DND-41 (cell line): ENCODE measurements around the gene GINM1.
A peak's percentile ranks its signal among the peaks of the same experiment; 100 is the strongest.

Experiments used
- ATAC-seq: fragments of 200-7000 bp; cut with Tn5 transposase; 3 replicates; pipeline ENCODE4 v1.9.1; 2021; ENCODE audit warnings: low read depth; ENCODE audit not compliant: insufficient read depth
- DNase-seq: peaks from one replicate; pipeline ENCODE4 v3.0.0-alpha.2; 2020
- H2AFZ ChIP-seq: 2 replicates; pipeline ENCODE4 v1.6.0; 2012; ENCODE audit warnings: low read depth, low read length
- H3K27ac ChIP-seq: 2 replicates; pipeline ENCODE4 v1.5.1; 2012; ENCODE audit warnings: low read length, inconsistent platforms
- H3K27me3 ChIP-seq: fragments of 200-600 bp; sonication (generic); 2 replicates; pipeline ENCODE4 v1.6.0; 2012; ENCODE audit warnings: low read length, mild to moderate bottlenecking, inconsistent platforms; ENCODE audit not compliant: insufficient read depth, poor library complexity
- H3K36me3 ChIP-seq: 2 replicates; pipeline ENCODE4 v1.5.1; 2012; ENCODE audit warnings: low read length, inconsistent platforms; ENCODE audit not compliant: insufficient read depth
- H3K4me1 ChIP-seq: 2 replicates; pipeline ENCODE4 v1.5.1; 2012; ENCODE audit warnings: mild to moderate bottlenecking, low read length; ENCODE audit not compliant: insufficient read depth
- H3K4me2 ChIP-seq: 2 replicates; pipeline ENCODE4 v1.6.0; 2012; ENCODE audit warnings: mild to moderate bottlenecking, moderate library complexity, low read length, inconsistent platforms; ENCODE audit not compliant: insufficient read depth
- H3K4me3 ChIP-seq, 2 experiments: fragments of 200-600 bp in 1 of 2; shearing (Covaris generic) in 1 of 2; 2 replicates each; pipeline ENCODE4 v1.5.1; 2012 to 2016; ENCODE audit warnings: inconsistent platforms in 2 of 2, low read length in 2 of 2, mild to moderate bottlenecking in 2 of 2, low read depth in 1 of 2, moderate library complexity in 1 of 2
- H3K79me2 ChIP-seq: 2 replicates; pipeline ENCODE4 v1.6.0; 2012; ENCODE audit warnings: low read length, inconsistent platforms; ENCODE audit not compliant: insufficient read depth
- H3K9ac ChIP-seq: 2 replicates; pipeline ENCODE4 v1.6.0; 2012; ENCODE audit warnings: low read depth, mild to moderate bottlenecking, inconsistent platforms, low read length, moderate library complexity
- H3K9me3 ChIP-seq: 2 replicates; pipeline ENCODE4 v1.5.1; 2012; ENCODE audit warnings: low read length, moderate library complexity, mild to moderate bottlenecking, inconsistent platforms; ENCODE audit not compliant: insufficient read depth, severe bottlenecking
- H4K20me1 ChIP-seq: 2 replicates; pipeline ENCODE4 v1.6.0; 2012; ENCODE audit warnings: low read length; ENCODE audit not compliant: insufficient read depth
- EZH2 ChIP-seq: IDR thresholded peaks from 3 replicates; pipeline ENCODE4 v1.6.1; 2012; ENCODE audit warnings: borderline replicate concordance, low read depth, mild to moderate bottlenecking, moderate library complexity, low read length, inconsistent platforms; ENCODE audit not compliant: severe bottlenecking
- TF ChIP-seq, protein P1 (sequence below): IDR thresholded peaks from 2 replicates; pipeline ENCODE4 v1.5.1; 2012; ENCODE audit warnings: borderline replicate concordance, low read length, moderate library complexity, mild to moderate bottlenecking; ENCODE audit not compliant: poor library complexity, severe bottlenecking; ENCODE audit errors: extremely low read depth

The GINM1 gene

DNA sequence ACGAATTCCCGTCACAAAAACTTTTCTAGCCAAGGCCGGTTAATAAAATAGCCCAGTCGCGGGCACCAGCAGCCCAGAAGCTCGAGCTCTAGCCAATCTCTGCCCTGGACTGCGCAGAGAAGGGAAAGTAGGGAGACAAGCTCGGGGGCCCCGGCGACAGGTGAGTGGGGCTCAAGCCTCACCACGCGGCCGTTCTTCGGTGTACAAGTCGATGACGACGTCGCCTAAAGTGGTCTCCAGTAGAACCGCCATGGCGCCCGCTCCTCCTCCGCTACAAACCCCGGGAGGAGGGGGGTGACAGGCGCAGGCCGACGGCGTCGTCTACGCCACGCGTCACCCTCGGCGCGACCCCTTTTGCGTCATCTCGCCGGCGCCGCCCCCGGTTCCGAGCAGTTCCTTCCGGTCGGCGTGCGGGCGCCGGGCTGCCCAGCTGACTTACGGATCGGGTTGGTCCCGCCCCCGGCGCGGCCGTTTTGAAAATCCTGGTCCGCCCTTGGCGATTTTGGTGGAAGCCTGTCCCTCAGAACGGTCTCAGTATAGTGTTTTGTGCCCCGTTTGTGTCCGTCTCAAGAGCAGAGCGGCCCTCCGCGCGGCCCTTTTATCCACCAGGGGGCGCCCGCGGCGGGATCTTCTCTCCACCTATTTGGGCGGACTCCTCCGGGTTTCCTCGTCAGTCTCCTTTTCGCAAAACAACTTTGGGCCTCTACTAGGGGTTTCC lies 20.3 kb upstream of the GINM1 start, which contains the start of gene PPIL4:
Gene PPIL4 (minus strand): TSS at position 290 of the 718 bp plus-strand sequence. CDS start 38 bp downstream, at position 252.
- Histone ChIP-seq H3K27me3 (no peaks in the 10 kb centered on the region), H3K9me3 (no peaks in the 10 kb centered on the region), H3K36me3 (peaks cover 1% of the 10 kb centered on the region), H4K20me1 (peaks cover 6% of the 10 kb centered on the region), H2AFZ (peak within 1 kb of the TSS; percentile 96), H3K4me2 (peak within 1 kb of the TSS; percentile 97), H3K9ac (peak within 1 kb of the TSS; percentile 82), H3K4me3 (peak within 1 kb of the TSS; percentile 89), H3K79me2 (peaks cover 47% of the 10 kb centered on the region), H3K27ac (peak within 1 kb of the TSS; percentile 93), H3K4me1 (peaks cover 39% of the 10 kb centered on the region)
- TF ChIP-seq, protein P1, sequence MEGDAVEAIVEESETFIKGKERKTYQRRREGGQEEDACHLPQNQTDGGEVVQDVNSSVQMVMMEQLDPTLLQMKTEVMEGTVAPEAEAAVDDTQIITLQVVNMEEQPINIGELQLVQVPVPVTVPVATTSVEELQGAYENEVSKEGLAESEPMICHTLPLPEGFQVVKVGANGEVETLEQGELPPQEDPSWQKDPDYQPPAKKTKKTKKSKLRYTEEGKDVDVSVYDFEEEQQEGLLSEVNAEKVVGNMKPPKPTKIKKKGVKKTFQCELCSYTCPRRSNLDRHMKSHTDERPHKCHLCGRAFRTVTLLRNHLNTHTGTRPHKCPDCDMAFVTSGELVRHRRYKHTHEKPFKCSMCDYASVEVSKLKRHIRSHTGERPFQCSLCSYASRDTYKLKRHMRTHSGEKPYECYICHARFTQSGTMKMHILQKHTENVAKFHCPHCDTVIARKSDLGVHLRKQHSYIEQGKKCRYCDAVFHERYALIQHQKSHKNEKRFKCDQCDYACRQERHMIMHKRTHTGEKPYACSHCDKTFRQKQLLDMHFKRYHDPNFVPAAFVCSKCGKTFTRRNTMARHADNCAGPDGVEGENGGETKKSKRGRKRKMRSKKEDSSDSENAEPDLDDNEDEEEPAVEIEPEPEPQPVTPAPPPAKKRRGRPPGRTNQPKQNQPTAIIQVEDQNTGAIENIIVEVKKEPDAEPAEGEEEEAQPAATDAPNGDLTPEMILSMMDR, result peak; percentile 96
- no peak for TF ChIP-seq EZH2
- ATAC-seq (peak; percentile 88), DNase-seq (peak; percentile 95)

- Histone ChIP-seq H3K79me2 (no peaks in the 10 kb centered on the region), H3K36me3 (no peaks in the 10 kb centered on the region), H3K9ac (no peak overlapping the region), H3K4me3 (no peak overlapping the region), H3K4me2 (no peak overlapping the region), H3K27ac (no peak overlapping the region), H3K9me3 (no peaks in the 10 kb centered on the region), H2AFZ (no peak overlapping the region), H3K4me1 (peaks cover 4% of the 10 kb centered on the region), H4K20me1 (no peaks in the 10 kb centered on the region), H3K27me3 (no peaks in the 10 kb centered on the region)
- TF ChIP-seq, protein P1, result no peak
- TF ChIP-seq EZH2, result no peak
- ATAC-seq, result no peak
- no peak for DNase-seq
Measured at GRCh38 chr6:149551920-149552319, 14.3 kb upstream of the GINM1 start.

DNA sequence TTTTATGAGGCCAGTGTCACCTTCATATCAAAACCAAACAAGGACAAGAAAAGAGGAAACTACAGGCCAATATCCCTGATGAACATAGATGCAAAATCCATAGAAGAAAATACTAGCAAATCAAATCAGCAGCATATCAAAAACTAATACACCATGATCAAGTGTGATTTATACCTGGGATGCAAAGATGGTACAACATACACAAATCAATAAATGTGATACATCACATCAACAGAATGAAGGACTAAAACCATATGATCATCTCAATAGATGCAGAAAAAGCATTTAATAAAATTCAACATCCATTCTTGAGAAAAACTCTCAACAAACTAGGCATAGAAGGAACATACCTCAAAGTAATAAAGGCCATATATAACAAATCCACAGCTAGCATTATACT lies 8.1 kb upstream of the GINM1 start:
- Histone ChIP-seq H3K36me3 (no peaks in the 10 kb centered on the region), H3K27ac (no peak overlapping the region), H3K4me2 (no peak overlapping the region), H2AFZ (no peak overlapping the region), H3K4me3 (no peak overlapping the region), H3K27me3 (peaks cover 8% of the 10 kb centered on the region), H3K9me3 (no peaks in the 10 kb centered on the region), H3K9ac (no peak overlapping the region), H3K4me1 (no peaks in the 10 kb centered on the region), H3K79me2 (no peaks in the 10 kb centered on the region), H4K20me1 (no peaks in the 10 kb centered on the region)
- DNase-seq, result no peak
- TF ChIP-seq, protein P1, result no peak
- TF ChIP-seq EZH2, result no peak
- ATAC-seq, result no peak
